HG02981 (cell line): ENCODE results near the gene RIMS4.

Experiments used
- ATAC-seq: cut with Tn5 transposase; IDR thresholded peaks from one replicate; pipeline ENCODE4 v1.9.1; 2021; ENCODE audit warnings: mild to moderate bottlenecking, moderate library complexity; ENCODE audit not compliant: unreplicated experiment

The RIMS4 gene

GRCh38 chr20:44743916-44744655 is 66.3 kb downstream of the RIMS4 start:
- ATAC-seq, result no peak

GRCh38 chr20:44743080-44743701 is 67.2 kb downstream of the RIMS4 start:
- no peak for ATAC-seq

GRCh38 chr20:44742304-44743079 is 67.9 kb downstream of the RIMS4 start:
- no peak for ATAC-seq

- no peak for ATAC-seq
Measured at GRCh38 chr20:44739942-44740341, 70.4 kb downstream of the RIMS4 start.

- ATAC-seq, result no peak
Measured at GRCh38 chr20:44738813-44739477, 71.4 kb downstream of the RIMS4 start.

- no peak for ATAC-seq
Measured at GRCh38 chr20:44737116-44737515, 73.2 kb downstream of the RIMS4 start.

GRCh38 chr20:44736170-44737021 is 74.0 kb downstream of the RIMS4 start:
- ATAC-seq, result no peak

GRCh38 chr20:44735816-44736169 is 74.6 kb downstream of the RIMS4 start:
- no peak for ATAC-seq

- ATAC-seq, result no peak
Measured at GRCh38 chr20:44734938-44735337, 75.4 kb downstream of the RIMS4 start.

GRCh38 chr20:44733341-44734069 is 76.8 kb downstream of the RIMS4 start:
- no peak for ATAC-seq

GRCh38 chr20:44732327-44732726 is 78.0 kb downstream of the RIMS4 start:
- ATAC-seq, result no peak

- ATAC-seq, result no peak
Measured at GRCh38 chr20:44731657-44732056, 78.7 kb downstream of the RIMS4 start.

- ATAC-seq, result no peak
Measured at GRCh38 chr20:44730441-44730840, 79.9 kb downstream of the RIMS4 start.

- ATAC-seq, result no peak
Measured at GRCh38 chr20:44728801-44729443, 81.4 kb downstream of the RIMS4 start.

- no peak for ATAC-seq
Measured at GRCh38 chr20:44727651-44728050, 82.7 kb downstream of the RIMS4 start.

- no peak for ATAC-seq
Measured at GRCh38 chr20:44727039-44727438, 83.3 kb downstream of the RIMS4 start.

- no peak for ATAC-seq
Measured at GRCh38 chr20:44725837-44726236, 84.5 kb downstream of the RIMS4 start.

GRCh38 chr20:44724423-44725091 is 85.8 kb downstream of the RIMS4 start:
- ATAC-seq, result no peak
